HEK293 (cell line): ENCODE data around the gene ALG12.

Experiments used
- CTCF ChIA-PET: fragments of 350-600 bp; formaldehyde crosslinking; extraction: SDS; loops from one replicate; lab custom pipeline; 2021; ENCODE audit warnings: antibody characterized with exemption; lab: Yijun Ruan, JAX
- POLR2A ChIA-PET: fragments of 300-600 bp; formaldehyde crosslinking; extraction: SDS; loops from one replicate; lab custom pipeline; 2020; ENCODE audit warnings: antibody characterized with exemption, inconsistent platforms; lab: Yijun Ruan, JAX
- H3K27ac ChIP-seq: fragments of 200-500 bp; sonication (Bioruptor generic); 2 replicates; pipeline ENCODE4 v1.5.1; 2014; ENCODE audit warnings: low read depth, low read length, control low read depth, inconsistent platforms; ENCODE audit errors: extremely low read depth
- H3K36me3 ChIP-seq, 2 experiments: fragments of 200-500 bp in 1 of 2; sonication (Bioruptor generic) in 1 of 2; 1 replicate in 1 of 2; 2 replicates in 1 of 2; pipeline ENCODE4 v1.5.1; 2014 to 2017; ENCODE audit warnings: inconsistent platforms in 2 of 2, low read length in 2 of 2; ENCODE audit not compliant: control insufficient read depth in 2 of 2, insufficient read depth in 1 of 2
- H3K4me1 ChIP-seq: fragments of 200-500 bp; sonication (Bioruptor generic); 2 replicates; pipeline ENCODE4 v1.5.1; 2014; ENCODE audit warnings: mild to moderate bottlenecking, low read length, inconsistent platforms; ENCODE audit not compliant: control insufficient read depth, insufficient read depth
- H3K4me3 ChIP-seq: 2 replicates; pipeline ENCODE4 v1.5.1; 2011; ENCODE audit warnings: low read depth, mild to moderate bottlenecking, control low read depth, low read length, moderate library complexity
- H3K9me3 ChIP-seq: fragments of 200-500 bp; sonication (Bioruptor generic); 2 replicates; pipeline ENCODE4 v1.5.1; 2014; ENCODE audit warnings: low read depth, low read length, inconsistent platforms; ENCODE audit not compliant: control insufficient read depth, insufficient read depth
- CTCF ChIP-seq: fragments of 450-650 bp; formaldehyde crosslinking; IDR thresholded peaks from 2 replicates; pipeline ENCODE4 v1.5.1; 2016; ENCODE audit warnings: missing biosample characterization, missing genetic modification characterization
- GLI2 ChIP-seq: fragments of 450-650 bp; formaldehyde crosslinking; IDR thresholded peaks from 2 replicates; pipeline ENCODE4; 2017; ENCODE audit warnings: missing biosample characterization, missing genetic modification characterization, low read depth, borderline replicate concordance
- GLIS2 ChIP-seq: fragments of 450-650 bp; formaldehyde crosslinking; IDR thresholded peaks from 2 replicates; pipeline ENCODE4 v1.5.1; 2016; ENCODE audit warnings: missing biosample characterization, missing genetic modification characterization
- KLF17 ChIP-seq: fragments of 450-650 bp; formaldehyde crosslinking; IDR thresholded peaks from 2 replicates; pipeline ENCODE4 v1.5.1; 2016; ENCODE audit warnings: missing biosample characterization, missing genetic modification characterization
- TSHZ1 ChIP-seq: fragments of 450-650 bp; formaldehyde crosslinking; IDR thresholded peaks from 2 replicates; pipeline ENCODE4 v1.5.1; 2016; ENCODE audit warnings: missing biosample characterization, missing genetic modification characterization, borderline replicate concordance
- ZBTB44 ChIP-seq: fragments of 450-650 bp; IDR thresholded peaks from 2 replicates; pipeline ENCODE4 v1.5.1; 2018; ENCODE audit warnings: missing biosample characterization, mild to moderate bottlenecking, missing genetic modification characterization
- ZEB2 ChIP-seq: fragments of 450-650 bp; formaldehyde crosslinking; IDR thresholded peaks from 2 replicates; pipeline ENCODE4 v1.5.1; 2016; ENCODE audit warnings: missing biosample characterization, missing genetic modification characterization
- ZFP3 ChIP-seq: fragments of 450-650 bp; formaldehyde crosslinking; IDR thresholded peaks from 2 replicates; pipeline ENCODE4 v1.5.1; 2016; ENCODE audit warnings: low read depth, missing biosample characterization, missing genetic modification characterization
- ZNF132 ChIP-seq: fragments of 450-650 bp; formaldehyde crosslinking; IDR thresholded peaks from 2 replicates; pipeline ENCODE4 v1.5.1; 2017; ENCODE audit warnings: missing biosample characterization, missing genetic modification characterization, borderline replicate concordance
- ZNF211 ChIP-seq: fragments of 450-650 bp; formaldehyde crosslinking; IDR thresholded peaks from 2 replicates; pipeline ENCODE4 v1.5.1; 2016; ENCODE audit warnings: low read depth, missing biosample characterization, missing genetic modification characterization
- ZNF404 ChIP-seq: fragments of 450-650 bp; formaldehyde crosslinking; IDR thresholded peaks from 2 replicates; pipeline ENCODE4 v1.5.1; 2017; ENCODE audit warnings: missing biosample characterization, missing genetic modification characterization
- ZNF416 ChIP-seq: fragments of 450-650 bp; formaldehyde crosslinking; IDR thresholded peaks from 2 replicates; pipeline ENCODE4 v1.5.1; 2016; ENCODE audit warnings: missing biosample characterization, missing genetic modification characterization
- ZNF473 ChIP-seq: fragments of 450-650 bp; formaldehyde crosslinking; IDR thresholded peaks from 2 replicates; pipeline ENCODE4 v1.5.1; 2017; ENCODE audit warnings: missing biosample characterization, missing genetic modification characterization
- ZNF48 ChIP-seq: fragments of 450-650 bp; formaldehyde crosslinking; IDR thresholded peaks from 2 replicates; pipeline ENCODE4 v1.5.1; 2016; ENCODE audit warnings: missing biosample characterization, missing genetic modification characterization
- ZNF580 ChIP-seq: fragments of 450-650 bp; formaldehyde crosslinking; IDR thresholded peaks from 2 replicates; pipeline ENCODE4 v1.5.1; 2016; ENCODE audit warnings: missing biosample characterization, missing genetic modification characterization
- ZNF660 ChIP-seq: fragments of 450-650 bp; IDR thresholded peaks from 2 replicates; pipeline ENCODE4 v1.5.1; 2018; ENCODE audit warnings: missing biosample characterization, mild to moderate bottlenecking, missing genetic modification characterization
- ZNF792 ChIP-seq: fragments of 450-650 bp; formaldehyde crosslinking; IDR thresholded peaks from 2 replicates; pipeline ENCODE4 v1.5.1; 2016; ENCODE audit warnings: missing biosample characterization, missing genetic modification characterization
- ZSCAN18 ChIP-seq: fragments of 450-650 bp; formaldehyde crosslinking; IDR thresholded peaks from 2 replicates; pipeline ENCODE4 v1.5.1; 2016; ENCODE audit warnings: missing biosample characterization, missing genetic modification characterization

Gene ALG12

GRCh38 chr22:49954354-49954753, 36.1 kb upstream of the ALG12 start (continued):
- no peak for TF ChIP-seq ZSCAN18 (tag by site-specific recombination)
- no peak for TF ChIP-seq ZNF660 (tag by site-specific recombination)
- TF ChIP-seq ZFP3 = no peak
- TF ChIP-seq KLF17 (tag by site-specific recombination) = no peak

- POLR2A ChIA-PET = no interaction called here
- TF ChIP-seq CTCF (tag by site-specific recombination) = no peak
- TF ChIP-seq GLIS2 (tag by site-specific recombination) = peak; percentile 30; the same call in 1 of the 2 replicates
- CTCF ChIA-PET = no interaction called here
- no peaks in the 10 kb centered on the region for H3K9me3 ChIP-seq
- H3K4me1 ChIP-seq = no peaks in the 10 kb centered on the region; the same call in 1 of the 2 replicates
- no peaks in the 10 kb centered on the region for H3K36me3 ChIP-seq
- H3K27ac ChIP-seq = no peak overlapping the region
- no peak overlapping the region for H3K4me3 ChIP-seq
These were observed 35.6 kb upstream of the ALG12 start for GRCh38 chr22:49953680-49954344.

- Histone ChIP-seq H3K27ac (no peak overlapping the region), H3K4me3 (no peak overlapping the region), H3K4me1 (no peaks in the 10 kb centered on the region; the same call in 1 of the 2 replicates), H3K36me3 (no peaks in the 10 kb centered on the region), H3K9me3 (no peaks in the 10 kb centered on the region)
- TF ChIP-seq ZEB2 (tag by site-specific recombination) (no peak), ZNF416 (tag by site-specific recombination) (no peak), ZNF211 (no peak), ZNF580 (no peak), ZNF48 (tag by site-specific recombination) (no peak), ZBTB44 (tag by site-specific recombination) (no peak), TSHZ1 (tag by site-specific recombination) (no peak), ZNF473 (no peak), ZNF792 (no peak), ZNF132 (no peak), ZNF404 (tag by site-specific recombination) (no peak), GLI2 (no peak)
- ChIA-PET POLR2A (interaction anchor here (2.0 to 2.7 kb wide), 2 partner anchors 9 to 13 kb away, joined by 6 read pairs; no protein-coding TSS in a partner anchor), CTCF (interaction anchor here (0.6 to 2.2 kb wide), 3 partner anchors 23 to 41 kb away, joined by 3 to 7 read pairs (median 3); no protein-coding TSS in a partner anchor)
These were observed 34.9 kb upstream of the ALG12 start for GRCh38 chr22:49953027-49953679.
